Psoas muscle (tissue), 8 donors: ENCODE measurements around the gene ZNF341. TPM values are rescaled to one million over a fixed set of nuclear protein-coding genes. Genes with fewer than 3 reads are reported as not detected.

Experiments used
- ATAC-seq, 4 donors: fragments of 200-7000 bp; cut with Tn5 transposase; one replicate each; pipeline ENCODE4 v1.9.1; 2020; ENCODE audit warnings: moderate library complexity in 3 of 4, mild to moderate bottlenecking in 2 of 4
- DNase-seq, 2 donors: peaks; one replicate each; pipeline ENCODE4 v3.0.0-alpha.2; 2020
- H3K27ac ChIP-seq: fragments of 200-600 bp; one replicate; pipeline ENCODE4 v1.8.0; 2022
- H3K27me3 ChIP-seq, 3 donors: fragments of 200-600 bp in 1 of 3; one replicate each; pipeline versions ENCODE4 v1.6.1 to v1.8.0; 2013 to 2022; ENCODE audit warnings: low read length in 2 of 3, mild to moderate bottlenecking in 2 of 3, moderate library complexity in 1 of 3; ENCODE audit not compliant: insufficient read depth in 3 of 3
- H3K36me3 ChIP-seq, 2 donors: fragments of 200-600 bp in 1 of 2; one replicate each; pipeline versions ENCODE4 v1.6.1 to v1.8.0; 2013 to 2022; ENCODE audit warnings: low read depth in 1 of 2, mild to moderate bottlenecking in 1 of 2, moderate library complexity in 1 of 2; ENCODE audit not compliant: insufficient read depth in 1 of 2
- H3K4me1 ChIP-seq: fragments of 200-600 bp; one replicate; pipeline ENCODE4 v1.8.0; 2022
- H3K4me3 ChIP-seq: fragments of 200-600 bp; one replicate; pipeline ENCODE4 v1.8.0; 2022; ENCODE audit warnings: mild to moderate bottlenecking
- H3K9me3 ChIP-seq: fragments of 200-600 bp; one replicate; pipeline ENCODE4 v1.8.0; 2022
- WGBS, 3 donors: extraction: QIAGEN DNeasy Blood & Tissue Kit; methylation state at CpG; one replicate each; pipeline versions ENCODE4 v1.1.6 to v1.1.7; 2013; 5-methylcytosine and 5-hydroxymethylcytosine counted together
- intact Hi-C, 2 donors: fragments of 100-400 bp; cut with DNase I; formaldehyde crosslinking; loops; one replicate each; pipeline versions ENCODE4 v1.11.0 to v1.14.2; 2022
- polyA plus RNA-seq, 3 donors: library from polyadenylated mRNA; stranded (reverse); fragments of 200-250 nt; gene quantifications; one replicate each; pipeline ENCODE4 v1.2.3, GENCODE V29; 2013
- total RNA-seq, 4 donors: library from RNA; stranded (reverse); fragmentation: NEBNext Ultra II Directional in 2 of 4; extraction: Animal tissue kit (Norgen Biotek cat#: 25700) in 2 of 4; gene quantifications; one replicate each; pipeline versions ENCODE4 v1.2.1 to v1.2.4, GENCODE V29; 2021 to 2023
- TF ChIP-seq, protein P1 (sequence below): fragments of 200-600 bp; IDR thresholded peaks from one replicate; pipeline ENCODE4 v1.8.0; 2022; ENCODE audit warnings: antibody characterized with exemption
- donor health status: healthy with polysubstance abuse.
- donor health status: DM: no; HTN: no; CAD: no; lungs with moderate emphysema.
- donor health status: Bipolar disorder and iron deficiency.
- donor health status: healthy.
- donor health status: DM: yes; HTN: yes; CAD: no.
- donor health status: DM: no; HTN: no; CAD: no.
- donor health status: DM: no; HTN: no; CAD: no.
- donor health status: DM: yes; HTN: yes; CAD: no.

The ZNF341 gene
- total and polyA plus RNA-seq, 7 donors = 1.3 to 3.0 (median 1.5) TPM

DNA sequence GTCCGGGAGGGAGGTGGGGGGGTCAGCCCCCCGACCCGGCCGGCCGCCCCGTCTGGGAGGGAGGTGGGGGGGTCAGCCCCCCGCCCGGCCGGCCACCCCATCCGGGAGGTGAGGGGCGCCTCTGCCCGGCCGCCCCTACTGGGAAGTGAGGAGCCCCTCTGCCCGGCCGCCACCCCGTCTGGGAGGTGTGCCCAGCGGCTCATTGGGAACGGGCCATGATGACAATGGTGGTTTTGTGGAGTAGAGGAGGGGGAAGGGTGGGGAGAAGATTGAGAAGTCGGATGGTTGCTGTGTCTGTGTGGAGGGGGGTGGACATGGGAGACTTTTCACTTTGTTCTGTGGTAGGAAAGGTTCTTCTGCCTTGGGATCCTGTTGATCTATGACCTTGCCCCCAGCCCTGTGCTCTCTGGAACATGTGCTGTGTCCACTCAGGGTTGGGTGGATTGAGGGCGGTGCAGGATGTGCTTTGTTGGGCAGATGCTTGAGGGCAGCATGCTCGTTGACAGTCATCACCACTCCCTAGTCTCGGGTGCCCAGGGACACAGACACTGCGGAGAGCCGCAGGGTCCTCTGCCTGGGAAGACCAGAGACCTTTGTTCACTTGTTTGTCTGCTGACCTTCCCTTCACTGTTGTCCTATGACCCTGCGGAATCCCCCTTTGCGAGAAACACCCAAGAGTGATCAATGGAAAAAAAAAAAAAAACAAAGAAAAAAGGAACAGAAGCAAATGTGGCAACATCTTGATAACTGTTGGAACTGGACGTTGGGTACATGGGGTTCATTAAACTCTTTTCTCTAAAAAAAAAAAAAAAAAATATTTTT is 30.0 kb upstream of the ZNF341 start:
- ATAC-seq (no peak), DNase-seq (no peak)
- intact Hi-C loops = no loop called here

DNA sequence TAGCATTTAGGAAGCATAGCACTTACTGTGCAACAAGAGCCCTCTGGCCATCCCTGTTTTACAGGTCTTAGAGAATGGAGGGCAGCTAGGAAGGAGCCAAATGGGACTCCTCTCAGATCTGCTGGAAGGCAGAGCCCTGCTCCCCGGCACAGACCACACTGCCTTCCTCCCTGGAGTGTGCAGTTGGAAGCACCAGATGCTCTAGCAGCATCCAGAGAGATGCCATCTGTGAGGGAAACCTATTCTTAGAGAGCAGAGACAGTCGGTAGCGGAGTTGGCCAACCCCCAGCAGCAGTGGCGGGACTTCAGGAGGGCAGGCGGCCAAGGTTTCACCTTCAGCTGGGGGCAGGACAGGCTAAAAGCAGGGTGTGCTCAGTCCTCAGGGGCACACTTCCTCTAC is 28.9 kb upstream of the ZNF341 start:
- ATAC-seq = peak; percentile 67 to 87 (median 76)
- peaks cover 0 to 19% of the 10 kb centered on the region in 2 donors for H3K36me3 ChIP-seq
- TF ChIP-seq, protein P1, sequence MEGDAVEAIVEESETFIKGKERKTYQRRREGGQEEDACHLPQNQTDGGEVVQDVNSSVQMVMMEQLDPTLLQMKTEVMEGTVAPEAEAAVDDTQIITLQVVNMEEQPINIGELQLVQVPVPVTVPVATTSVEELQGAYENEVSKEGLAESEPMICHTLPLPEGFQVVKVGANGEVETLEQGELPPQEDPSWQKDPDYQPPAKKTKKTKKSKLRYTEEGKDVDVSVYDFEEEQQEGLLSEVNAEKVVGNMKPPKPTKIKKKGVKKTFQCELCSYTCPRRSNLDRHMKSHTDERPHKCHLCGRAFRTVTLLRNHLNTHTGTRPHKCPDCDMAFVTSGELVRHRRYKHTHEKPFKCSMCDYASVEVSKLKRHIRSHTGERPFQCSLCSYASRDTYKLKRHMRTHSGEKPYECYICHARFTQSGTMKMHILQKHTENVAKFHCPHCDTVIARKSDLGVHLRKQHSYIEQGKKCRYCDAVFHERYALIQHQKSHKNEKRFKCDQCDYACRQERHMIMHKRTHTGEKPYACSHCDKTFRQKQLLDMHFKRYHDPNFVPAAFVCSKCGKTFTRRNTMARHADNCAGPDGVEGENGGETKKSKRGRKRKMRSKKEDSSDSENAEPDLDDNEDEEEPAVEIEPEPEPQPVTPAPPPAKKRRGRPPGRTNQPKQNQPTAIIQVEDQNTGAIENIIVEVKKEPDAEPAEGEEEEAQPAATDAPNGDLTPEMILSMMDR = no peak
- DNase-seq = peak in 1 of 2 donors; percentile 68
- no peak overlapping the region for H3K27ac ChIP-seq
- WGBS, 3 donors = 18 to 21% (median 21%) methylated on average over 5 of the region's 5 CpGs
- no peaks in the 10 kb centered on the region for H3K4me1 ChIP-seq
- H3K4me3 ChIP-seq = no peak overlapping the region
- intact Hi-C loops = no loop called here
- H3K27me3 ChIP-seq = no peaks in the 10 kb centered on the region
- no peaks in the 10 kb centered on the region for H3K9me3 ChIP-seq

More for the DNA sequence above, 30.0 kb upstream of the ZNF341 start:
- TF ChIP-seq, protein P1 = no peak
- no peak overlapping the region for H3K27ac ChIP-seq
- H3K27me3 ChIP-seq = no peaks in the 10 kb centered on the region
- H3K4me1 ChIP-seq = no peaks in the 10 kb centered on the region
- no peaks in the 10 kb centered on the region for H3K9me3 ChIP-seq
- WGBS, 3 donors = 80 to 89% (median 84%) methylated on average over 10 to 27 of the region's 27 CpGs
- H3K36me3 ChIP-seq = peaks cover 0 to 9% of the 10 kb centered on the region in 2 donors
- H3K4me3 ChIP-seq = no peak overlapping the region

GRCh38 chr20:33703498-33704137 is 28.2 kb upstream of the ZNF341 start:
- no peak for ATAC-seq
- WGBS, 3 donors = 87 to 94% (median 90%) methylated on average over 8 of the region's 8 CpGs
- intact Hi-C loops = no loop called here

GRCh38 chr20:33704197-33704924 is 27.4 kb upstream of the ZNF341 start:
- ATAC-seq = no peak
- Histone ChIP-seq H3K27me3 (no peaks in the 10 kb centered on the region), H3K4me3 (no peak overlapping the region), H3K4me1 (no peaks in the 10 kb centered on the region), H3K36me3 (peaks cover 0 to 25% of the 10 kb centered on the region in 2 donors), H3K27ac (no peak overlapping the region), H3K9me3 (no peaks in the 10 kb centered on the region)
- 92 to 95% (median 95%) methylated on average over 11 of the region's 11 CpGs for WGBS, 3 donors
- intact Hi-C loops = no loop called here
- DNase-seq = no peak
- TF ChIP-seq, protein P1 = no peak

More at GRCh38 chr20:33703498-33704137, 28.2 kb upstream of the ZNF341 start:
- Histone ChIP-seq H3K4me3 (no peak overlapping the region), H3K4me1 (no peaks in the 10 kb centered on the region), H3K9me3 (no peaks in the 10 kb centered on the region), H3K36me3 (peaks cover 0 to 24% of the 10 kb centered on the region in 2 donors), H3K27me3 (no peaks in the 10 kb centered on the region), H3K27ac (no peak overlapping the region)
- TF ChIP-seq, protein P1 = no peak
- DNase-seq = no peak
